Endothelial cell of umbilical vein (primary cell): ENCODE results near the gene GRB14.

ENCODE experiments used
- CTCF ChIP-seq, 2 donors: IDR thresholded peaks; 1 replicate in 1 of 2; 2 replicates in 1 of 2; pipeline ENCODE4 v1.5.1; 2011; ENCODE audit warnings: low read length in 2 of 2, mild to moderate bottlenecking in 2 of 2, moderate library complexity in 2 of 2, control low read depth in 1 of 2, inconsistent platforms in 1 of 2, low read depth in 1 of 2; ENCODE audit not compliant: insufficient read depth in 1 of 2; ENCODE audit errors: extremely low read depth in 1 of 2
- EZH2 ChIP-seq: IDR thresholded peaks from 2 replicates; pipeline ENCODE4 v1.6.1; 2012; ENCODE audit warnings: borderline replicate concordance, low read depth, mild to moderate bottlenecking, moderate library complexity, low read length, inconsistent platforms; ENCODE audit not compliant: severe bottlenecking
- MAX ChIP-seq: IDR thresholded peaks from 2 replicates; pipeline ENCODE4 v1.6.1; 2011; ENCODE audit not compliant: insufficient read depth, insufficient read length
- MYC ChIP-seq: IDR thresholded peaks from one replicate; pipeline ENCODE4 v1.6.1; 2011; ENCODE audit warnings: mild to moderate bottlenecking, low read depth, low read length
- POLR2A ChIP-seq: IDR thresholded peaks from 2 replicates; pipeline ENCODE4 v1.6.1; 2012; ENCODE audit warnings: low read depth, mild to moderate bottlenecking, control low read depth, low read length
- POLR2AphosphoS5 ChIP-seq: IDR thresholded peaks from 2 replicates; pipeline ENCODE4 v1.6.1; 2012; ENCODE audit warnings: low read depth, mild to moderate bottlenecking, control low read depth, low read length, moderate library complexity; ENCODE audit not compliant: insufficient read depth

DNA sequence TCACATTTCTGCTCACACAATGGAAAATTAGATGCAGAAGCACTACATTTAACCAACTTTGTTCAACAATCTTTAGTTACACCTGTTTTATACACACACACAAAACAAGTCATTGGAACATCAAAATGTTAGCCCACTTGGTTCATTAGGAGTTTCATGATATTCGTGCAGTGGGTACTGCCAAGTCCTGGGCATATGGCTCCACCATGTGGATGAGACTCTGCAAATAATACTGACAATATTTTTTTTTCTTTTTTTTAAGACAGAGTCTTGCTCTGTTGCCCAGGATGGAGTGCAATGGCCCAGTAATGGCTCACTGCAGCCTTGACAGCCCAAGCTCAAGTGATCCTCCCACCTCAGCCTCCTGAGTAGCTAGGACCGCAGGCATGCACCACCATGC is 34.5 kb upstream of the GRB14 start:
- TF ChIP-seq CTCF (IDR thresholded peaks at IDR 0.05; ENCODE audit: extremely low read depth in 1 of 2, insufficient read depth in 1 of 2, low read depth in 1 of 2, low read length in 2 of 2), result no peak
- no peak for TF ChIP-seq EZH2
- no peak for TF ChIP-seq MYC
- TF ChIP-seq MAX, result no peak
- no peak for TF ChIP-seq POLR2A
- TF ChIP-seq POLR2AphosphoS5, result no peak
